A549 (cell line): ENCODE data around the gene ABCA13. TPM values are rescaled to one million over a fixed set of nuclear protein-coding genes. Genes with fewer than 3 reads are reported as not detected.

Experiments
- ATAC-seq, 2 experiments: fragments of 200-7000 bp in 1 of 2; fragments of >200 bp in 1 of 2; cut with Nextera tagmentation in 1 of 2; cut with Tn5 transposase in 1 of 2; 3 replicates each; pipeline versions ENCODE4 v1.8.0 to v1.9.1; 2018 to 2020; ENCODE audit warnings: mild to moderate bottlenecking in 1 of 2, moderate library complexity in 1 of 2
- CTCF ChIA-PET: fragments of 300-600 bp; sonication (Branson Sonifier 250); formaldehyde crosslinking; extraction: SDS; loops from one replicate; lab custom pipeline; 2021; ENCODE audit warnings: antibody characterized with exemption, inconsistent platforms; lab: Yijun Ruan, JAX
- POLR2A ChIA-PET: fragments of 350-600 bp; formaldehyde crosslinking; extraction: SDS; loops from one replicate; lab custom pipeline; 2021; ENCODE audit warnings: antibody characterized with exemption, inconsistent platforms; lab: Yijun Ruan, JAX
- DNase-seq, 2 experiments: peaks; one replicate each; pipeline versions ENCODE4 v3.0.0 to v3.0.0-alpha.2; 2011 to 2016; ENCODE audit warnings: low read depth in 1 of 2, low spot score in 1 of 2
- FAIRE-seq: peaks from 2 replicates; lab custom pipeline; 2011; peaks lifted over from hg19 to GRCh38; lab: Jason Lieb, UNC
- H3K27ac ChIP-seq, 2 experiments: fragments of >200 bp; sonication (Bioruptor Twin); formaldehyde crosslinking; 3 replicates each; pipeline ENCODE4 v1.5.1; 2016 to 2017
- H3K4me1 ChIP-seq: fragments of >200 bp; sonication (Bioruptor Twin); formaldehyde crosslinking; 3 replicates; pipeline ENCODE4 v1.6.1; 2016
- H3K4me2 ChIP-seq: fragments of >200 bp; sonication (Bioruptor Twin); formaldehyde crosslinking; 3 replicates; pipeline ENCODE4 v1.6.1; 2016
- H3K4me3 ChIP-seq: fragments of >200 bp; sonication (Bioruptor Twin); formaldehyde crosslinking; 3 replicates; pipeline ENCODE4 v1.5.1; 2016
- H3K9me3 ChIP-seq: fragments of >200 bp; sonication (Bioruptor Twin); formaldehyde crosslinking; 3 replicates; pipeline ENCODE4 v1.6.1; 2016
- E2F6 ChIP-seq: IDR thresholded peaks from 2 replicates; pipeline ENCODE4 v1.6.1; 2012; ENCODE audit warnings: low read depth, borderline replicate concordance
- EHF ChIP-seq: fragments of 250-450 bp; sonication (Bioruptor Pico); IDR thresholded peaks from 2 replicates; pipeline ENCODE4 v1.5.0; 2020; ENCODE audit warnings: mild to moderate bottlenecking
- ELK1 ChIP-seq: fragments of 150-350 bp; IDR thresholded peaks from 2 replicates; pipeline ENCODE4 v1.6.1; 2014; ENCODE audit warnings: low read depth, mild to moderate bottlenecking, low read length
- EP300 ChIP-seq, 2 experiments: fragments of >200 bp; sonication (Bioruptor Twin); formaldehyde crosslinking; IDR thresholded peaks; 2 replicates in 1 of 2; 3 replicates in 1 of 2; pipeline ENCODE4 v1.6.1; 2016 to 2017
- GATA3 ChIP-seq: IDR thresholded peaks from 2 replicates; pipeline ENCODE4 v1.6.1; 2012; ENCODE audit warnings: borderline replicate concordance
- HDAC2 ChIP-seq: fragments of 200-600 bp; sonication (generic); IDR thresholded peaks from 2 replicates; pipeline ENCODE4 v1.6.1; 2016
- HMGXB4 ChIP-seq: fragments of 250-450 bp; sonication (Bioruptor Pico); IDR thresholded peaks from 2 replicates; pipeline ENCODE4 v1.5.0; 2021; ENCODE audit warnings: mild to moderate bottlenecking, moderate library complexity, borderline replicate concordance
- JUNB ChIP-seq: fragments of >200 bp; sonication (Bioruptor Twin); formaldehyde crosslinking; IDR thresholded peaks from 2 replicates; pipeline ENCODE4 v1.6.1; 2016
- POLR2A ChIP-seq: IDR thresholded peaks from 2 replicates; pipeline ENCODE4 v1.6.1; 2012; ENCODE audit warnings: mild to moderate bottlenecking, low read length
- SREBF2 ChIP-seq: fragments of 450-650 bp; IDR thresholded peaks from 2 replicates; pipeline ENCODE4 v1.6.1; 2014; ENCODE audit warnings: mild to moderate bottlenecking, moderate library complexity
- TFCP2L1 ChIP-seq: fragments of 250-450 bp; sonication (Bioruptor Pico); IDR thresholded peaks from 2 replicates; pipeline ENCODE4 v1.5.0; 2021; ENCODE audit warnings: mild to moderate bottlenecking
- TP53 ChIP-seq: fragments of 250-450 bp; sonication (Bioruptor Pico); IDR thresholded peaks from 2 replicates; pipeline ENCODE4 v1.5.0; 2021; ENCODE audit warnings: mild to moderate bottlenecking, moderate library complexity
- ZFP36 ChIP-seq: fragments of 450-650 bp; IDR thresholded peaks from 2 replicates; pipeline ENCODE4 v1.6.1; 2014; ENCODE audit warnings: borderline replicate concordance; ENCODE audit not compliant: partially characterized antibody
- WGBS: methylation state at CpG from one replicate; pipeline ENCODE4 v1.1.6; 2017; ENCODE audit errors: missing lambda C conversion rate; 5-methylcytosine and 5-hydroxymethylcytosine counted together
- polyA plus RNA-seq, 4 experiments: library from polyadenylated mRNA; depleted of rRNA in 3 of 4; stranded (reverse); fragments of >200 nt; fragmentation: RNase III in 1 of 4; extraction: RNeasy Plus Mini Kit Qiagen cat#74134 plus additional on column Dnase treatment in 1 of 4; gene quantifications; 2 replicates in 3 of 4; 3 replicates in 1 of 4; pipeline ENCODE4 v1.2.3, GENCODE V29; 2011 to 2017
- TF ChIP-seq, protein P1 (sequence below): fragments of >200 bp; sonication (Bioruptor Twin); formaldehyde crosslinking; IDR thresholded peaks from 3 replicates; pipeline ENCODE4 v1.5.1; 2016

ABCA13 gene
- polyA plus RNA-seq, 2 of the 4 experiments (the other 2 are of a cell fraction), result 0.01 TPM; not detected in 1

GRCh38 chr7:48515171-48515570 lies 343.9 kb downstream of the ABCA13 start (continued):
- TF ChIP-seq HMGXB4 (CRISPR knock-in tag), result no peak
- TF ChIP-seq EHF, result no peak
- no peak for TF ChIP-seq E2F6
- TF ChIP-seq ELK1, result no peak

GRCh38 chr7:48518092-48518491 lies 346.8 kb downstream of the ABCA13 start:
- CTCF ChIA-PET, result interaction anchor here (1.7 kb wide), 1 partner anchor 14 kb away, joined by 7 read pairs; no protein-coding TSS in a partner anchor
- no peak for TF ChIP-seq JUNB
- WGBS, result 14% methylated on average over 2 of the region's 2 CpGs
- FAIRE-seq (no peak), ATAC-seq (no peak), DNase-seq (no peak)
- no peaks in the 10 kb centered on the region for H3K9me3 ChIP-seq
- no peak overlapping the region for H3K4me3 ChIP-seq
- no peaks in the 10 kb centered on the region for H3K4me1 ChIP-seq
- no peak overlapping the region for H3K4me2 ChIP-seq
- H3K27ac ChIP-seq, result no peak overlapping the region
- POLR2A ChIA-PET, result no interaction called here

DNA sequence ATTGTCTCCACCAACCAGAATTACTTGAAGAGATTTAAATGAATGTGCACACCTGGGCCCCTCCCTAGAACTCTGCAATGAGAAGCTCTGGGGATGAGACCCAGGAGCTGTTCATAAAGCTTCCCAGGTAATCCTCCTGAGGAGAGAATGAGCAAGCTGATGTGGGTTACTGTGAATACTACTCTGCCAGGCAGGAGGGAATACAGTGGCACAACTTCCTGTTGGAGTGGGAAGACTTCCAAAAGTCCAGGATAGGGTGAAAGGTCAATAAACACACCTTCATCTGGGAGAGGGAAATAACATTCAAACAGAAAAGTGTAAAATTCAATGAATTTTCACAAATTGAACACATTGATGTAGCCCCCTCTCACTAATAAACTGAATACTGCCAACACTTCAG lies 351.4 kb downstream of the ABCA13 start:
- TF ChIP-seq SREBF2, result no peak
- TF ChIP-seq TP53 (CRISPR knock-in tag), result no peak
- no peak for TF ChIP-seq EP300 (IDR thresholded peaks at IDR 0.05)
- DNase-seq, result no peak
- no peak overlapping the region for H3K27ac ChIP-seq
- ChIA-PET POLR2A (no interaction called here), CTCF (interaction anchor here (1.4 kb wide), 1 partner anchor 116 kb away, joined by 3 read pairs; no protein-coding TSS in a partner anchor)
- ATAC-seq, result no peak
- no peak for FAIRE-seq
- no peak overlapping the region for H3K4me2 ChIP-seq
- H3K4me1 ChIP-seq, result no peaks in the 10 kb centered on the region
- no peak overlapping the region for H3K4me3 ChIP-seq
- H3K9me3 ChIP-seq, result no peaks in the 10 kb centered on the region

- no peak overlapping the region for H3K27ac ChIP-seq
- no peak overlapping the region for H3K4me3 ChIP-seq
- ATAC-seq, result no peak
- H3K4me2 ChIP-seq, result no peak overlapping the region
- no peak for FAIRE-seq
- no peaks in the 10 kb centered on the region for H3K9me3 ChIP-seq
- 1% methylated on average over 3 of the region's 3 CpGs for WGBS
- no peak for DNase-seq
- ChIA-PET POLR2A (no interaction called here), CTCF (no interaction called here)
- TF ChIP-seq TFCP2L1 (CRISPR knock-in tag) (no peak), ZFP36 (no peak), POLR2A (no peak), GATA3 (no peak), HDAC2 (no peak)
- TF ChIP-seq, protein P1, sequence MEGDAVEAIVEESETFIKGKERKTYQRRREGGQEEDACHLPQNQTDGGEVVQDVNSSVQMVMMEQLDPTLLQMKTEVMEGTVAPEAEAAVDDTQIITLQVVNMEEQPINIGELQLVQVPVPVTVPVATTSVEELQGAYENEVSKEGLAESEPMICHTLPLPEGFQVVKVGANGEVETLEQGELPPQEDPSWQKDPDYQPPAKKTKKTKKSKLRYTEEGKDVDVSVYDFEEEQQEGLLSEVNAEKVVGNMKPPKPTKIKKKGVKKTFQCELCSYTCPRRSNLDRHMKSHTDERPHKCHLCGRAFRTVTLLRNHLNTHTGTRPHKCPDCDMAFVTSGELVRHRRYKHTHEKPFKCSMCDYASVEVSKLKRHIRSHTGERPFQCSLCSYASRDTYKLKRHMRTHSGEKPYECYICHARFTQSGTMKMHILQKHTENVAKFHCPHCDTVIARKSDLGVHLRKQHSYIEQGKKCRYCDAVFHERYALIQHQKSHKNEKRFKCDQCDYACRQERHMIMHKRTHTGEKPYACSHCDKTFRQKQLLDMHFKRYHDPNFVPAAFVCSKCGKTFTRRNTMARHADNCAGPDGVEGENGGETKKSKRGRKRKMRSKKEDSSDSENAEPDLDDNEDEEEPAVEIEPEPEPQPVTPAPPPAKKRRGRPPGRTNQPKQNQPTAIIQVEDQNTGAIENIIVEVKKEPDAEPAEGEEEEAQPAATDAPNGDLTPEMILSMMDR, result no peak
- no peaks in the 10 kb centered on the region for H3K4me1 ChIP-seq
These were observed 354.8 kb downstream of the ABCA13 start for GRCh38 chr7:48525736-48526732.
